NCI-H345 treated with DMSO at 0.1 percent for 48 hours (cell line): ENCODE results near the gene OR1Q1.
"Not testable (repeated sequence)": the region's sequence is repeated elsewhere in the genome, so short reads cannot be mapped to it uniquely, and the experiment has no call there.

Experiments
- DNase-seq: peaks from one replicate; lab custom pipeline; 2025; ENCODE audit not compliant: unreplicated experiment; lab: John Stamatoyannopoulos, UW

Gene OR1Q1, protein sequence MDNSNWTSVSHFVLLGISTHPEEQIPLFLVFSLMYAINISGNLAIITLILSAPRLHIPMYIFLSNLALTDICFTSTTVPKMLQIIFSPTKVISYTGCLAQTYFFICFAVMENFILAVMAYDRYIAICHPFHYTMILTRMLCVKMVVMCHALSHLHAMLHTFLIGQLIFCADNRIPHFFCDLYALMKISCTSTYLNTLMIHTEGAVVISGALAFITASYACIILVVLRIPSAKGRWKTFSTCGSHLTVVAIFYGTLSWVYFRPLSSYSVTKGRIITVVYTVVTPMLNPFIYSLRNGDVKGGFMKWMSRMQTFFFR

GRCh38 chr9:122614362-122614761 is at the start of gene OR1Q1:
Gene OR1Q1 (plus strand): TSS chr9:122614738. CDS start chr9:122614738, 0 bp downstream.
- no peak for DNase-seq

DNA sequence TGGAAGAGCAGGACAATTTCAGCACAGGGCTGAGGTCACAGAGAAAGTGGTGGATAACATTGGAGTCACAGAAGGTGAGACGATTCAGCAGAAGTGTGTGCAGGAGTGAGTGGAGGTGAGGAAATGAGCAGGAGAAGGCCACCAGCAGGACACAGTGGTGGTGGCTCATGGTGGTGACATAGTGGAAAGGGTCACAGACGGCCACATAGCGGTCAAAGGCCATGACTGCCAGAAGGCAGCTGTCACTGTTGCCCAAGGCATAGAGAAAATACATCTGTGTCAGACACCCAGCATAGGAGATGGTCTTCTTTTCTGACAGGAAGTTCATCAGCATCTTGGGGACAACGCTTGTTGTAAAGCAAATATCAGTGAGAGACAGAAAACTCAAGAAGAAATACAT is 46.6 kb upstream of the OR1Q1 start:
- DNase-seq: no peak

DNA sequence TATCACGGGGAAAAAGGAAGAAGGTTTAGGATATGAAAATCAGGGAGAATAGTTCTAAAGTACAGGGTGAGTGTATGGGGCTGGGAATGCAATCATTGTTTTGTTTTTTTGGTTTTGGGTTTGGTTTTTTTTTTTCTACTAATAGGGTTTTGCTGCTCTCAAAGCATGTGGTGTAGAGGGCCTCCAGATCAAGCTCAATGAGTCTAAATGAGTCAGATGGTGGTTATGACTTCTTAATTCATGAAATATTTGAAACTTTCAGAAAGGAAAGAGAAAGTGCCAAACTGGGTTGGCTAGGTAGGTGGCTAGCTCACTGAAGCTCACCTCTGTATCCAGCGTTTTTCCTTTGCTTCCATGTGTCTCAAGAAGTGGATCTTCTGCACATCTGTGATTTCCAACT is 42.1 kb upstream of the OR1Q1 start:
- no peak for DNase-seq

DNA sequence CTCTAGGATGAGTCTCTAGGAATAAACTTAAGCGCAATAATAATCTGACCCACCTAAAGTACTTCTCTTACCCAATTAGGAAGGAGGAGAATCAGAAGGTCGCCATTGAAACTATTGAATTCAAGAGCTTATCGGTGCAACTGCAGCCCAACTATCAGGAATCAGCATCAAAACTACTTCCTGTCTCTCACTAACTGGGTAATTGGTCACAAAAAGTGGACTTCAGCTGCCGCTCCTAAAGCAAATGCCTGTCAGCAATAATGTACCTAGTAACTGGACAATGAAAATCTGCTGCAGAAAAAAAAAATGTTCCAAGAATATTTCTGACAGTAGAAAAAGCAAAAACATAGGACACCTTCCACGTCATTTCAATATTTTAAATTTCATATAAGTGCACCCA is 34.7 kb upstream of the OR1Q1 start:
- DNase-seq: no peak

- DNase-seq: no peak
Measured at GRCh38 chr9:122580360-122580759, 34.2 kb upstream of the OR1Q1 start.

GRCh38 chr9:122583284-122583683 is 31.3 kb upstream of the OR1Q1 start, which contains the start of gene OR1L8:
Gene OR1L8 (minus strand): TSS chr9:122583384. CDS start chr9:122568477, 14,907 bp downstream.
- DNase-seq: not testable (repeated sequence)

- DNase-seq: no peak
Measured at GRCh38 chr9:122605691-122606090, 8.8 kb upstream of the OR1Q1 start.

DNA sequence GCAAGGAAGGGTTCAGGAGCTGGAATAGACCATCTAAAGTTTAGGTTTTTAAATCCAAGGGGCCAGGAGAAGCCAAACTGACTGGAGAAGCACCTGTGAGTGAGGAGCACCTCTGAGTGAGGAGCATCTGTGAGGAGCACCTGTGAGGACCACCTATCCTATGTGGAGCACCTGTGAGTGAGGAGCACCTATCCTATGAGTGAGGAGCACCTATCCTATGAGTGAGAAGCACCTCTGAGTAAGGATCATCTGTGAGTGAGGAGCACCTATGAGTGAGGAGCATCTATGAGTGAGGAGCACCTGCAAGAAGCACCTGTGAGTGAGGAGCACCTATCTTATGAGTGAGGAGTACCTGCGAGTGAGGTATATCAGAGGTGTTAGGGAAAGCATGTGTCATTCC is 8.0 kb upstream of the OR1Q1 start:
- no peak for DNase-seq

DNA sequence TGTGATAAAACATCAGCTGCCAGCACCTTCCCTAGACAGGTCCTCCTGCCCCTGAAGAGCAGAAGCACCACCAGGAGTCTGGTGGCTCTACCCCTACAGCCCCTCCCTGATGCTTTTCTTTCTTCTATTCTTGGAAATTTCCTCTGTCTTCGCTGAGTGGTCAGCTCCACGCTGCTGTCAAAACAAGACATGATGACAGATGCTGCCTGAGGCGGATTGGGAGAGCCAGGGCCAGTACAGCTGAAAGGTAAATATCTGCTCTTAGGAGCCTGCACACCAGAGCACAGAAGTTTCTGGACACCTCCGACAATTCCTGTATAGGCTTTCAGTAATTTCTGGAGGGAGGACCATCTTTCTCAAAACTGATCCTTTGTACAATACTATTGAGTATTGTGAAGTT is 4.7 kb upstream of the OR1Q1 start:
- no peak for DNase-seq

DNA sequence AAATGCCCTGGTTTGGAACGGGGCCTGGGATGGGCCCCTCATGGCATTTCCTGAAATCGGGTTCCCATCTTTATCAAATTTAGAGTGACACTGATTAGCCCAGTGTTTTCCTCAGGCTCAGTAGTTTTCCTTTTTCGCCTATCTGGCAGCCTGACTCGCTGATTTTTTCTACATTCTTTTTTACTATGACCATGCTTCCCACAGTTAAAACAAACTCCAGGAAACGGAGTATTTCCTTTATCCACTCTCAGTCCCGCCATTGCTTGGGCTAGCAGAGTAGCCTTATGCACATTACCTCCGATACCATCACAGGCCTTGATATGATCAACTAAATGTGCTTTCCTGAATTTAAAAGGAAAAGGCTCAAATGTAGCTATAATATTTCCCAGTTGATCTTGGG is 5.5 kb downstream of the OR1Q1 start:
- no peak for DNase-seq

DNA sequence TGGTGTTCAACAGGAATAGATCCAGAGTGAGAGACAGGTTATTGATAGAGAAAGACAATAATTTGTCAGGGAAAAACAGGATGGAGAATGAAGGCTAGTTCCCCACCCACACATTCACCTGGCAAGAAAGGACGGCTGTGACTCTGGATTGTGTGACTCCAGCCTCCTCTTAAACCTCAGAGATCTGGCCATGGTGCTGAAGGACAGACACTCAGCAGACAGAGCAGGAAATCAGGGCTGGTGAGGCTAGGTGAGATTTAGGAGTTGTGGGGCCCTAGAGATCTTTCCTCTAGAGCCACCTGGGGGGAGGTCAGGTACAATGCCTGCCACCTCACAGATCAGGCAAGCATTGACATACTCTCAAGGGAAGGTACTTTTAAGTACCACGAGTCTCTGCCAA is 27.7 kb downstream of the OR1Q1 start:
- DNase-seq: no peak

- DNase-seq: no peak
Measured at GRCh38 chr9:122656378-122656777, 41.8 kb downstream of the OR1Q1 start.

DNA sequence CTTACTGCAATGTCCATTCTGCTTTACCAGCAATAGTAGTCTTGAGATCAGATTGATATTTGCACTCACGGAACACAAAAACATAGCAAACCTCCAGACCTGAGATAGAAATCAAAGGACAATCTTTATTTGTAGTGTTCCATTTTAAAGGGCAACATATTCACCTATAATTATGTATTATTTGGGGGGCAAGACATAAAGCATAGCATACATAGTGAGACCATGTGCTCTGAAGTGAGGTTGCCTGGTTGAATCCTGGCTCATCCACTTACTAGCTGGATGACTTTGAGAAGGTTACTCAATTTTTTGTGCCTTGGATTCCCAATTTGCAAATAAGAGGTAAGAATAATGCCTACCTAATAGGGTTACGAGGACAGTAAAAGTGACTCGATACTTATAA is 43.0 kb downstream of the OR1Q1 start, which contains the start of gene OR1B1:
TSS of gene OR1B1 (minus strand) at position 101 of the 400 bp plus-strand sequence.
- DNase-seq: no peak

DNA sequence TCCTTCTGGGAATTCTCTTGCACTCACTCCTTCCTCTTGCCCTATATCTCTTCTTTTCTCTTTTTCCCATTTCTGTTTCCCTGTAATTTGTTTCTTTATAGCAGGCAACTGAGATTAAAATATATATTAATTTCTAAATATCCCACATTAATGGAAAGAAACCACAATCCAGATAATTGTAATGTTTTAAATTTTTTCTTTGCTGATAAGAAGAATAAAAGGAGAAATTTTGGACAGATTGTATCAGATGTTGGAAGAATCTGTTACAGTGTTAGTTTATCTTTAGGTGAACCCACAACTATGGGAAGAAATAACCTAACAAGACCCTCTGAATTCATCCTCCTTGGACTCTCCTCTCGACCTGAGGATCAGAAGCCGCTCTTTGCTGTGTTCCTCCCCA is 46.9 kb downstream of the OR1Q1 start, which contains the start of gene OR1L1:
TSS of gene OR1L1 (plus strand) at position 301 of the 400 bp plus-strand sequence. CDS start at position 301, 0 bp downstream.
- no peak for DNase-seq
